Common myeloid progenitor, CD34-positive (primary cell): ENCODE data around the gene OSTN.
"Not testable (repeated sequence)": the region's sequence is repeated elsewhere in the genome, so short reads cannot be mapped to it uniquely, and the experiment has no call there.

Experiments used
- CTCF ChIA-PET: fragments of 350-600 bp; sonication (Branson Sonifier 250); formaldehyde crosslinking; loops from one replicate; lab custom pipeline; 2021; ENCODE audit warnings: antibody characterized with exemption; lab: Charles Lee
- POLR2A ChIA-PET: fragments of 350-600 bp; sonication (Branson Sonifier 250); formaldehyde crosslinking; loops from one replicate; lab custom pipeline; 2021; ENCODE audit warnings: antibody characterized with exemption; lab: Charles Lee
- DNase-seq, 3 donors: peaks; one replicate each; pipeline versions ENCODE4 v3.0.0 to v3.0.0-alpha.2; 2013
- H3K27ac ChIP-seq, 2 experiments: 1 replicate in 1 of 2; 2 replicates in 1 of 2; pipeline ENCODE4 v1.7.0; 2013; ENCODE audit warnings: inconsistent platforms in 2 of 2, low read length in 2 of 2, mild to moderate bottlenecking in 2 of 2, low read depth in 1 of 2, moderate library complexity in 1 of 2; ENCODE audit not compliant: severe bottlenecking in 2 of 2, insufficient read depth in 1 of 2, poor library complexity in 1 of 2
- H3K27me3 ChIP-seq, 5 experiments: replicated peaks in 2 of 5; 1 replicate in 3 of 5; 2 replicates in 2 of 5; pipeline versions ENCODE4 v1.6.1 to v1.7.0; 2013; ENCODE audit warnings: low read length in 4 of 5, mild to moderate bottlenecking in 2 of 5, moderate library complexity in 2 of 5, inconsistent platforms in 1 of 5; ENCODE audit not compliant: insufficient read depth in 5 of 5, control insufficient read depth in 4 of 5
- H3K36me3 ChIP-seq, 4 experiments: 1 replicate in 2 of 4; 2 replicates in 2 of 4; pipeline versions ENCODE4 v1.6.1 to v1.7.0; 2013; ENCODE audit warnings: low read length in 3 of 4, control low read depth in 1 of 4, mild to moderate bottlenecking in 1 of 4; ENCODE audit not compliant: control insufficient read depth in 4 of 4, insufficient read depth in 4 of 4
- H3K4me1 ChIP-seq, 4 experiments: 1 replicate in 3 of 4; 2 replicates in 1 of 4; pipeline versions ENCODE4 v1.6.1 to v1.7.1; 2013; ENCODE audit warnings: low read length in 3 of 4, mild to moderate bottlenecking in 3 of 4, control low read depth in 1 of 4, inconsistent platforms in 1 of 4, moderate library complexity in 1 of 4; ENCODE audit not compliant: control insufficient read depth in 4 of 4, insufficient read depth in 4 of 4; ENCODE audit errors: control extremely low read depth in 1 of 4
- H3K4me3 ChIP-seq, 7 experiments: 1 replicate in 4 of 7; 2 replicates in 3 of 7; pipeline versions ENCODE4 v1.5.1 to v1.7.0; 2013; ENCODE audit warnings: mild to moderate bottlenecking in 7 of 7, low read length in 6 of 7, moderate library complexity in 6 of 7, inconsistent platforms in 2 of 7, low read depth in 2 of 7, control low read depth in 1 of 7; ENCODE audit not compliant: insufficient read depth in 4 of 7, control insufficient read depth in 1 of 7; ENCODE audit errors: extremely low read depth in 1 of 7
- H3K9me3 ChIP-seq, 5 experiments: 1 replicate in 4 of 5; 2 replicates in 1 of 5; pipeline versions ENCODE4 v1.6.1 to v1.7.1; 2013; ENCODE audit warnings: low read length in 4 of 5, mild to moderate bottlenecking in 2 of 5, inconsistent platforms in 1 of 5, low read depth in 1 of 5, moderate library complexity in 1 of 5; ENCODE audit not compliant: control insufficient read depth in 4 of 5, insufficient read depth in 2 of 5; ENCODE audit errors: control extremely low read depth in 1 of 5
- WGBS: methylation state at CpG from one replicate; pipeline ENCODE4 v1.1.5; 2013; ENCODE audit not compliant: insufficient coverage; 5-methylcytosine and 5-hydroxymethylcytosine counted together

OSTN gene

DNA sequence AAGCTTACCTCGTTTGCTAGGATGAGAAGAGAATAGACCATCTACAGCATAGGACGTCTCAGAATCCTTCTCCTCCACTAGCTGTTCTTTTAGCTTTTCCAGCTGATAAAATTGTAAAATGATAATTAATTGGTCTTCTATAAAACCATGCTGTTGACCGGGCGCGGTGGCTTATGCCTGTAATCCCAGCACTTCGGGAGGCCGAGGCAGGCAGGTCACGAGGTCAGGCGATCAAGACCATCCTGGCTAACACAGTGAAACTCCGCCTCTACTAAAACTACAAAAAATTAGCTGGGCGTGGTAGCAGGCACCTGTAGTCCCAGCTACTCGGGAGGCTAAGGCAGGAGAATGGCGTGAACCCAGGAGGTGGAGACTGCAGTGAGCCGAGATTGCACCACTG lies 76.2 kb downstream of the OSTN start:
- H3K9me3 ChIP-seq, CTCF ChIA-PET, POLR2A ChIA-PET, DNase-seq, H3K27me3 ChIP-seq, H3K27ac ChIP-seq, H3K4me1 ChIP-seq, H3K4me3 ChIP-seq, H3K36me3 ChIP-seq: not testable (repeated sequence)
- WGBS, result 98% methylated on average over 12 of the region's 14 CpGs

DNA sequence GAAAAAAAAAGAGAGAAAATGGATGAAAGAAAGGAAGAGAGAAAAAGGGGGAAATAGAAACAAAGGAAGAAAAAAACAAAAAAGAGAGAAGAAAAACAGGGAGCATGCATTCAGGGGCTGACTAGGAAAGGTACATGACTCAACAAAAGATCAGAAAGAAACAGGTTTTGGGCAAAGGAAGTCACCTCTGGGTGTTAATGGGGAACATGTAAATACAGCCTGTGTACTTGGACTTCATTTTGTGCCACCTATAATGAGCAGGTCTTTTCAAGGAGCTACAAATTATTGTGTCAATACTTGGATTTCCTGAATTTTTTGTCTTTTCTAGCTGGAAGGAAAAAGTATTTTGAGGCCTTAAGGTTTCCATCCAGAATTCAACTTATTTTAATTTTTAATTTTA lies 76.7 kb downstream of the OSTN start:
- no peak for DNase-seq
- Histone ChIP-seq H3K27ac (no peak overlapping the region), H3K4me1 (no peaks in the 10 kb centered on the region), H3K4me3 (no peak overlapping the region), H3K27me3 (no peaks in the 10 kb centered on the region), H3K36me3 (no peaks in the 10 kb centered on the region), H3K9me3 (no peaks in the 10 kb centered on the region)
- ChIA-PET POLR2A (interaction anchor here (0.7 kb wide), 1 partner anchor 26 kb away, joined by 3 read pairs; no protein-coding TSS in a partner anchor), CTCF (no interaction called here)

DNA sequence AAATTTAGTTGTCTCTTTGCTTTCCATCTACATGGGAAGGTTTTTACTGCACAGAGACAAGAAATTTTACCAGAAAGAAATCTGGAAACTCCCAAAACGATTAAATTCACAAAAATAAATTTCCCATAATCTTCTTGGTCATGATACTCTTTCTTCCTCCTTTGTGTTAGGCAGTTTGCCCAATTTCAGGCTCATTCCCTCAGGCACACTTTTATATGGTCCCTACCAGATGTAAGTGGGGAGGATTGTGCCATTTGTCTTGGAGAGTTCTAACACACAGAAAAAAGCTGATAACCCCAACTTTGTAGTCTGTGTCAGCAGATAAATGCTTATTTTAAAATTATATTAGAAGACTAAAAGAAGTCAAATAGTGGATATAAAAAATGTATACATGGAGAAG lies 81.1 kb downstream of the OSTN start:
- no peaks in the 10 kb centered on the region for H3K9me3 ChIP-seq
- H3K27ac ChIP-seq, result no peak overlapping the region
- no peaks in the 10 kb centered on the region for H3K36me3 ChIP-seq
- DNase-seq, result no peak
- H3K27me3 ChIP-seq, result no peaks in the 10 kb centered on the region
- ChIA-PET POLR2A (no interaction called here), CTCF (no interaction called here)
- H3K4me3 ChIP-seq, result no peak overlapping the region
- WGBS, result no CpG with 5 or more reads among the region's 1 CpG
- no peaks in the 10 kb centered on the region for H3K4me1 ChIP-seq

- DNase-seq, result no peak
- Histone ChIP-seq H3K4me1 (no peaks in the 10 kb centered on the region), H3K36me3 (no peaks in the 10 kb centered on the region), H3K9me3 (no peaks in the 10 kb centered on the region), H3K27me3 (no peaks in the 10 kb centered on the region), H3K27ac (no peak overlapping the region), H3K4me3 (no peak overlapping the region)
- ChIA-PET POLR2A (no interaction called here), CTCF (no interaction called here)
Observed at GRCh38 chr3:191280882-191281281, 81.8 kb downstream of the OSTN start.

GRCh38 chr3:191282251-191283185 lies 83.5 kb downstream of the OSTN start:
- 60% methylated on average over 1 of the region's 4 CpGs for WGBS
- ChIA-PET POLR2A (interaction anchor here (0.5 kb wide), 1 partner anchor 9 kb away, joined by 4 read pairs; no protein-coding TSS in a partner anchor), CTCF (no interaction called here)
- no peak overlapping the region for H3K27ac ChIP-seq
- H3K9me3 ChIP-seq, result no peaks in the 10 kb centered on the region
- DNase-seq, result no peak
- no peaks in the 10 kb centered on the region for H3K4me1 ChIP-seq
- no peak overlapping the region for H3K4me3 ChIP-seq
- no peaks in the 10 kb centered on the region for H3K36me3 ChIP-seq
- no peaks in the 10 kb centered on the region for H3K27me3 ChIP-seq

GRCh38 chr3:191283400-191283799 lies 84.4 kb downstream of the OSTN start:
- H3K4me3 ChIP-seq, result no peak overlapping the region

DNA sequence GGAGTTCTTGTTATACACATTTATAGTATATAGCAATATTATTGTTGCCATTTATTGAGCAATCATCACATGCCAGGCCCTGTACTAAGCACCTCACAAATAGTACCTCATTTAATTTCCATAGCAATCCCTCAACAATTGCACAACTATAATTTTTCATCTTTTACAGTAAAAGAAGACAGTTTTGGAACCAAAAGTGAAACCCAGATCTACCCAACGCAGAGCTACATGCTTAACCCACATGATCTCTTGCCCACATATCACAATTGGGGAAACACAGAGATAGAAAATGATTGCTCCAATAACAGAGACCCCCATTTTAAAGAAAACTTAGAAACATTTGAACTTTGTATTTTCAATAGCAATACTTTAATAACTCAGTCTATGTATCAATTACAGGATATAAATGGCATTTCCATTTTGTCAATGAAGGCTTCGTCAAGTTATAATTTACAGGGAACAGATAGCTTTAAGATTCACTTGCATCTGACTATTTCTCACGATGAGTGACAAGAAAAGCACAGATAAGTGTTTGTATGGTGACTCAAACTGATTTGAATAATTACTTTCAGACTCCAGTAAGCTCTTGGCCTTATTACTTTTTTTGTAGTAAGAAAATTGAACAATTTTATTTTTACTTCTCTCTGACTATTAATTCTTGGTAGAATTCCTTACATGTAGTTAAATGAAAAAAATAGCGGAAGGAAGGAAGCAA lies 91.4 kb downstream of the OSTN start:
- Histone ChIP-seq H3K36me3 (no peaks in the 10 kb centered on the region), H3K4me1 (no peaks in the 10 kb centered on the region), H3K4me3 (no peak overlapping the region), H3K27ac (no peak overlapping the region), H3K27me3 (no peaks in the 10 kb centered on the region), H3K9me3 (no peaks in the 10 kb centered on the region)
- POLR2A ChIA-PET, result no interaction called here
- CTCF ChIA-PET, result no interaction called here
- 60% methylated on average over 2 of the region's 4 CpGs for WGBS
- peak in 2 of 3 donors; percentile 9 to 50 for DNase-seq

More at GRCh38 chr3:191283400-191283799, 84.4 kb downstream of the OSTN start:
- H3K27me3 ChIP-seq, result no peaks in the 10 kb centered on the region
- WGBS, result no CpG with 5 or more reads among the region's 2 CpGs
- ChIA-PET CTCF (no interaction called here), POLR2A (no interaction called here)
- DNase-seq, result no peak
- H3K4me1 ChIP-seq, result no peaks in the 10 kb centered on the region
- H3K9me3 ChIP-seq, result no peaks in the 10 kb centered on the region
- no peak overlapping the region for H3K27ac ChIP-seq
- H3K36me3 ChIP-seq, result no peaks in the 10 kb centered on the region
